ENCODE results near the gene ADGRA1. TPM values are rescaled to one million over a fixed set of nuclear protein-coding genes. Genes with fewer than 3 reads are reported as not detected.

The ADGRA1 gene
- total and polyA plus RNA-seq, 2 experiments from 2014 or later: 0.23 to 0.52 TPM

DNA sequence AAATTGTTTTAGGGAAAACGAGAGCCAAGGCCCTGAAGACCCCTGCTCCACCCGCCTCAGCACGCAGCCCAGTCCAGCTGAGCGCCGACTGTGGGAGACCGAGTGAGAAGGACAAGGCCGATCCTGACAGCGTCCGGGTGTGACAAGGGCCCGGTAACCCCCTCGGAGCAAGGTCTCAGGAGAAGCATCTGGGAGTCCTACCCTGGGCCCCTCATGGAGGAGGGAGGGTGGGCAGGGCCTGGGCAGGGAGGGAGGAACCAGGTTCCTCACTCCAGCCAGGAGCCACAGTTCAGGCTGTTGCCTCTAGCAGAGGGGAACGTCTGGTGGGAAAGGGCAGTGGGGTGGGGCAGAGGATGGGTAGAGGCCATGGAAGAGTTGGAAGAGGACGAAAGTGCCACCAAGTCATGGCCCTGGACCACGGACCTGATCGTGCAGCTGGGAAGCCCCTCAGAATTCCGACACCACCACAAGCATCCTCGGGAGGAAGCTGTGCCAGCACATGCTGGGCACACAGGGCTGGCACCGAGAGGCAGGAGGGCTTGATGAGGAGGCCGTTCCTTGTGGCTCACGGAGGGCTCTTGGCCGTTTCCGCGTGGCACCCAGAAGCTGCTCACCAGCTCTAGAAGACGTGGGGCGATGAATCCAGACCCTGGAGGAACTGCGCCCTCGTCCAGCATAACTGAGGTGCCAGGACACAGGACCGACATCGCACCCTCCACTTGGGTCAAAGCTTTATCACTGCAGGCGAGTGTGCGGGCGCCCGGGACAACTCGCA is 70.1 kb downstream of the ADGRA1 start (continued):
- TF ChIP-seq, protein P1, sequence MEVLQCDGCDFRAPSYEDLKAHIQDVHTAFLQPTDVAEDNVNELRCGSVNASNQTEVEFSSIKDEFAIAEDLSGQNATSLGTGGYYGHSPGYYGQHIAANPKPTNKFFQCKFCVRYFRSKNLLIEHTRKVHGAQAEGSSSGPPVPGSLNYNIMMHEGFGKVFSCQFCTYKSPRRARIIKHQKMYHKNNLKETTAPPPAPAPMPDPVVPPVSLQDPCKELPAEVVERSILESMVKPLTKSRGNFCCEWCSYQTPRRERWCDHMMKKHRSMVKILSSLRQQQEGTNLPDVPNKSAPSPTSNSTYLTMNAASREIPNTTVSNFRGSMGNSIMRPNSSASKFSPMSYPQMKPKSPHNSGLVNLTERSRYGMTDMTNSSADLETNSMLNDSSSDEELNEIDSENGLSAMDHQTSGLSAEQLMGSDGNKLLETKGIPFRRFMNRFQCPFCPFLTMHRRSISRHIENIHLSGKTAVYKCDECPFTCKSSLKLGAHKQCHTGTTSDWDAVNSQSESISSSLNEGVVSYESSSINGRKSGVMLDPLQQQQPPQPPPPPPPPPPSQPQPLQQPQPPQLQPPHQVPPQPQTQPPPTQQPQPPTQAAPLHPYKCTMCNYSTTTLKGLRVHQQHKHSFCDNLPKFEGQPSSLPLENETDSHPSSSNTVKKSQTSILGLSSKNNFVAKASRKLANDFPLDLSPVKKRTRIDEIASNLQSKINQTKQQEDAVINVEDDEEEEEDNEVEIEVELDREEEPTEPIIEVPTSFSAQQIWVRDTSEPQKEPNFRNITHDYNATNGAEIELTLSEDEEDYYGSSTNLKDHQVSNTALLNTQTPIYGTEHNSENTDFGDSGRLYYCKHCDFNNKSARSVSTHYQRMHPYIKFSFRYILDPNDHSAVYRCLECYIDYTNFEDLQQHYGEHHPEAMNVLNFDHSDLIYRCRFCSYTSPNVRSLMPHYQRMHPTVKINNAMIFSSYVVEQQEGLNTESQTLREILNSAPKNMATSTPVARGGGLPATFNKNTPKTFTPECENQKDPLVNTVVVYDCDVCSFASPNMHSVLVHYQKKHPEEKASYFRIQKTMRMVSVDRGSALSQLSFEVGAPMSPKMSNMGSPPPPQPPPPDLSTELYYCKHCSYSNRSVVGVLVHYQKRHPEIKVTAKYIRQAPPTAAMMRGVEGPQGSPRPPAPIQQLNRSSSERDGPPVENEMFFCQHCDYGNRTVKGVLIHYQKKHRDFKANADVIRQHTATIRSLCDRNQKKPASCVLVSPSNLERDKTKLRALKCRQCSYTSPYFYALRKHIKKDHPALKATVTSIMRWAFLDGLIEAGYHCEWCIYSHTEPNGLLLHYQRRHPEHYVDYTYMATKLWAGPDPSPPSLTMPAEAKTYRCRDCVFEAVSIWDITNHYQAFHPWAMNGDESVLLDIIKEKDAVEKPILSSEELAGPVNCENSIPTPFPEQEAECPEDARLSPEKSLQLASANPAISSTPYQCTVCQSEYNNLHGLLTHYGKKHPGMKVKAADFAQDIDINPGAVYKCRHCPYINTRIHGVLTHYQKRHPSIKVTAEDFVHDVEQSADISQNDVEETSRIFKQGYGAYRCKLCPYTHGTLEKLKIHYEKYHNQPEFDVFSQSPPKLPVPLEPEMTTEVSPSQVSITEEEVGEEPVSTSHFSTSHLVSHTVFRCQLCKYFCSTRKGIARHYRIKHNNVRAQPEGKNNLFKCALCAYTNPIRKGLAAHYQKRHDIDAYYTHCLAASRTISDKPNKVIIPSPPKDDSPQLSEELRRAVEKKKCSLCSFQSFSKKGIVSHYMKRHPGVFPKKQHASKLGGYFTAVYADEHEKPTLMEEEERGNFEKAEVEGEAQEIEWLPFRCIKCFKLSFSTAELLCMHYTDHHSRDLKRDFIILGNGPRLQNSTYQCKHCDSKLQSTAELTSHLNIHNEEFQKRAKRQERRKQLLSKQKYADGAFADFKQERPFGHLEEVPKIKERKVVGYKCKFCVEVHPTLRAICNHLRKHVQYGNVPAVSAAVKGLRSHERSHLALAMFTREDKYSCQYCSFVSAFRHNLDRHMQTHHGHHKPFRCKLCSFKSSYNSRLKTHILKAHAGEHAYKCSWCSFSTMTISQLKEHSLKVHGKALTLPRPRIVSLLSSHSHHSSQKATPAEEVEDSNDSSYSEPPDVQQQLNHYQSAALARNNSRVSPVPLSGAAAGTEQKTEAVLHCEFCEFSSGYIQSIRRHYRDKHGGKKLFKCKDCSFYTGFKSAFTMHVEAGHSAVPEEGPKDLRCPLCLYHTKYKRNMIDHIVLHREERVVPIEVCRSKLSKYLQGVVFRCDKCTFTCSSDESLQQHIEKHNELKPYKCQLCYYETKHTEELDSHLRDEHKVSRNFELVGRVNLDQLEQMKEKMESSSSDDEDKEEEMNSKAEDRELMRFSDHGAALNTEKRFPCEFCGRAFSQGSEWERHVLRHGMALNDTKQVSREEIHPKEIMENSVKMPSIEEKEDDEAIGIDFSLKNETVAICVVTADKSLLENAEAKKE (CRISPR knock-in tag; IDR thresholded peaks at IDR 0.05): no peak
- TF ChIP-seq, protein P2, sequence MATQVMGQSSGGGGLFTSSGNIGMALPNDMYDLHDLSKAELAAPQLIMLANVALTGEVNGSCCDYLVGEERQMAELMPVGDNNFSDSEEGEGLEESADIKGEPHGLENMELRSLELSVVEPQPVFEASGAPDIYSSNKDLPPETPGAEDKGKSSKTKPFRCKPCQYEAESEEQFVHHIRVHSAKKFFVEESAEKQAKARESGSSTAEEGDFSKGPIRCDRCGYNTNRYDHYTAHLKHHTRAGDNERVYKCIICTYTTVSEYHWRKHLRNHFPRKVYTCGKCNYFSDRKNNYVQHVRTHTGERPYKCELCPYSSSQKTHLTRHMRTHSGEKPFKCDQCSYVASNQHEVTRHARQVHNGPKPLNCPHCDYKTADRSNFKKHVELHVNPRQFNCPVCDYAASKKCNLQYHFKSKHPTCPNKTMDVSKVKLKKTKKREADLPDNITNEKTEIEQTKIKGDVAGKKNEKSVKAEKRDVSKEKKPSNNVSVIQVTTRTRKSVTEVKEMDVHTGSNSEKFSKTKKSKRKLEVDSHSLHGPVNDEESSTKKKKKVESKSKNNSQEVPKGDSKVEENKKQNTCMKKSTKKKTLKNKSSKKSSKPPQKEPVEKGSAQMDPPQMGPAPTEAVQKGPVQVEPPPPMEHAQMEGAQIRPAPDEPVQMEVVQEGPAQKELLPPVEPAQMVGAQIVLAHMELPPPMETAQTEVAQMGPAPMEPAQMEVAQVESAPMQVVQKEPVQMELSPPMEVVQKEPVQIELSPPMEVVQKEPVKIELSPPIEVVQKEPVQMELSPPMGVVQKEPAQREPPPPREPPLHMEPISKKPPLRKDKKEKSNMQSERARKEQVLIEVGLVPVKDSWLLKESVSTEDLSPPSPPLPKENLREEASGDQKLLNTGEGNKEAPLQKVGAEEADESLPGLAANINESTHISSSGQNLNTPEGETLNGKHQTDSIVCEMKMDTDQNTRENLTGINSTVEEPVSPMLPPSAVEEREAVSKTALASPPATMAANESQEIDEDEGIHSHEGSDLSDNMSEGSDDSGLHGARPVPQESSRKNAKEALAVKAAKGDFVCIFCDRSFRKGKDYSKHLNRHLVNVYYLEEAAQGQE (IDR thresholded peaks at IDR 0.05; ENCODE audit: unreplicated experiment): no peak
- no peak for TF ChIP-seq EZH2phosphoT487 (IDR thresholded peaks at IDR 0.05; ENCODE audit: unreplicated experiment)
- no peak for TF ChIP-seq ZNF114 (CRISPR knock-in tag; IDR thresholded peaks at IDR 0.05)
- TF ChIP-seq ZNF331 (CRISPR knock-in tag; IDR thresholded peaks at IDR 0.05; ENCODE audit: low read depth): no peak
- TF ChIP-seq POLR2AphosphoS5 (IDR thresholded peaks at IDR 0.05; ENCODE audit: low read depth): no peak
- TF ChIP-seq, protein P3, sequence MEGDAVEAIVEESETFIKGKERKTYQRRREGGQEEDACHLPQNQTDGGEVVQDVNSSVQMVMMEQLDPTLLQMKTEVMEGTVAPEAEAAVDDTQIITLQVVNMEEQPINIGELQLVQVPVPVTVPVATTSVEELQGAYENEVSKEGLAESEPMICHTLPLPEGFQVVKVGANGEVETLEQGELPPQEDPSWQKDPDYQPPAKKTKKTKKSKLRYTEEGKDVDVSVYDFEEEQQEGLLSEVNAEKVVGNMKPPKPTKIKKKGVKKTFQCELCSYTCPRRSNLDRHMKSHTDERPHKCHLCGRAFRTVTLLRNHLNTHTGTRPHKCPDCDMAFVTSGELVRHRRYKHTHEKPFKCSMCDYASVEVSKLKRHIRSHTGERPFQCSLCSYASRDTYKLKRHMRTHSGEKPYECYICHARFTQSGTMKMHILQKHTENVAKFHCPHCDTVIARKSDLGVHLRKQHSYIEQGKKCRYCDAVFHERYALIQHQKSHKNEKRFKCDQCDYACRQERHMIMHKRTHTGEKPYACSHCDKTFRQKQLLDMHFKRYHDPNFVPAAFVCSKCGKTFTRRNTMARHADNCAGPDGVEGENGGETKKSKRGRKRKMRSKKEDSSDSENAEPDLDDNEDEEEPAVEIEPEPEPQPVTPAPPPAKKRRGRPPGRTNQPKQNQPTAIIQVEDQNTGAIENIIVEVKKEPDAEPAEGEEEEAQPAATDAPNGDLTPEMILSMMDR (conservative IDR thresholded peaks at IDR 0.05; ENCODE audit: low read depth in 2 of 2): no peak
- TF ChIP-seq EZH2 (IDR thresholded peaks at IDR 0.05; ENCODE audit: low read depth, unreplicated experiment): no peak
- TF ChIP-seq, protein P4, sequence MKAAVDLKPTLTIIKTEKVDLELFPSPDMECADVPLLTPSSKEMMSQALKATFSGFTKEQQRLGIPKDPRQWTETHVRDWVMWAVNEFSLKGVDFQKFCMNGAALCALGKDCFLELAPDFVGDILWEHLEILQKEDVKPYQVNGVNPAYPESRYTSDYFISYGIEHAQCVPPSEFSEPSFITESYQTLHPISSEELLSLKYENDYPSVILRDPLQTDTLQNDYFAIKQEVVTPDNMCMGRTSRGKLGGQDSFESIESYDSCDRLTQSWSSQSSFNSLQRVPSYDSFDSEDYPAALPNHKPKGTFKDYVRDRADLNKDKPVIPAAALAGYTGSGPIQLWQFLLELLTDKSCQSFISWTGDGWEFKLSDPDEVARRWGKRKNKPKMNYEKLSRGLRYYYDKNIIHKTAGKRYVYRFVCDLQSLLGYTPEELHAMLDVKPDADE (IDR thresholded peaks at IDR 0.05): no peak
- no peak for TF ChIP-seq JUNB (IDR thresholded peaks at IDR 0.05; ENCODE audit: unreplicated experiment)
